ENCODE data around the gene SYTL4. TPM values are rescaled to one million over a fixed set of nuclear protein-coding genes. Genes with fewer than 3 reads are reported as not detected.

SYTL4 gene
- total RNA-seq, 1 donor from 2014 or later = 15.3 TPM

DNA sequence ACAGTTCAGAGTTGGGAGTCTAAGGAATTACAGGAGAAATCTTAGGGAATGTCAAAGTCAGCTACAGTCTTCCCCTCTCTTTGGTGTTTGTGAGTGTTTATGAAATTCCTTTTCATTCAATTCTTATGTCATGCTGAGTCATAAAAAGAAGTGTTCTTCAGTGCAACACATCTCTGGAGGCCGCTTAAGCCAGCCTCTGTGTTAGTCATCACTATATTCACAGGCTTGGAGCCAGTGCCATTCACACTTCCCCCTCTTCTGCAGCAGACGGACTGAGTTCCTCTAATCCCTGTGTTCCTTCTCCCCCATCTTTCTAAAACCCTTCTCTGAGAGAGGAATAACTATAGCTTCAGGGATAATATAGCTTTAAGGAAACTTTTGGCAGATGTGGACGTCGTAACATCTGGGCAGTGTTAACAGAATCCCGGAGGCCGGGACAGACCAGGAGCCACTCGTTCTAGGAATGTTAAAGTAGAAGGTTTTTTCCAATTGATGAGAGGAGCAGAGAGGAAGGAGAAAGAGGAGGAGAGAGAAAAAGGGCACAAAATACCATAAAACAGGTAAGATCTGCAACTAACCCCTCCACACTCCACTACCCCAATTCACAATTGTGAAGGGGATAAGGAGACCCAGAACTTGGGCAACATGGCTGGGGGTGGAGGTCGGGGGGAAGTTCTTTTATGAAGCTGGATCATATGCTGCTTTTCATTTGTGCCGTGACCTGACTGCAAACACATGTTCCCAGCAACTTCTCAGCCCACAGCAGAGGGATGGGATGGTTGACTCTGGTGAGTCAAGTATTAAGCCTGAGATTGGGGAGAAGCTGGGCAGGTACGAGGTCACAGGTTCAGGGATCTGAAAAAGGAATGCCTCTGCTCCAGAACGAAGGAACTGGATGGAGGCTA lies 87.7 kb downstream of the SYTL4 start, which contains the start of gene SRPX2:
TSS of gene SRPX2 (plus strand) at position 244 of the 905 bp plus-strand sequence. CDS start 2,124 bp downstream, outside the sequence.
- H3K36me3 ChIP-seq = no peaks in the 10 kb centered on the region
- H3K4me1 ChIP-seq = peaks cover 1% of the 10 kb centered on the region
- no peaks in the 10 kb centered on the region for H3K9me3 ChIP-seq
- intact Hi-C loops (cut with DNase I) = no loop called here
- H3K27ac ChIP-seq = peak within 1 kb of the TSS; percentile 58
- H3K4me3 ChIP-seq = peak within 1 kb of the TSS; percentile 37
- H3K27me3 ChIP-seq (ENCODE audit: low read depth) = no peaks in the 10 kb centered on the region
- TF ChIP-seq, protein P1, sequence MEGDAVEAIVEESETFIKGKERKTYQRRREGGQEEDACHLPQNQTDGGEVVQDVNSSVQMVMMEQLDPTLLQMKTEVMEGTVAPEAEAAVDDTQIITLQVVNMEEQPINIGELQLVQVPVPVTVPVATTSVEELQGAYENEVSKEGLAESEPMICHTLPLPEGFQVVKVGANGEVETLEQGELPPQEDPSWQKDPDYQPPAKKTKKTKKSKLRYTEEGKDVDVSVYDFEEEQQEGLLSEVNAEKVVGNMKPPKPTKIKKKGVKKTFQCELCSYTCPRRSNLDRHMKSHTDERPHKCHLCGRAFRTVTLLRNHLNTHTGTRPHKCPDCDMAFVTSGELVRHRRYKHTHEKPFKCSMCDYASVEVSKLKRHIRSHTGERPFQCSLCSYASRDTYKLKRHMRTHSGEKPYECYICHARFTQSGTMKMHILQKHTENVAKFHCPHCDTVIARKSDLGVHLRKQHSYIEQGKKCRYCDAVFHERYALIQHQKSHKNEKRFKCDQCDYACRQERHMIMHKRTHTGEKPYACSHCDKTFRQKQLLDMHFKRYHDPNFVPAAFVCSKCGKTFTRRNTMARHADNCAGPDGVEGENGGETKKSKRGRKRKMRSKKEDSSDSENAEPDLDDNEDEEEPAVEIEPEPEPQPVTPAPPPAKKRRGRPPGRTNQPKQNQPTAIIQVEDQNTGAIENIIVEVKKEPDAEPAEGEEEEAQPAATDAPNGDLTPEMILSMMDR (IDR thresholded peaks at IDR 0.05) = no peak
- DNase-seq (peak; percentile 41), ATAC-seq (peak; percentile 84 to 87)

DNA sequence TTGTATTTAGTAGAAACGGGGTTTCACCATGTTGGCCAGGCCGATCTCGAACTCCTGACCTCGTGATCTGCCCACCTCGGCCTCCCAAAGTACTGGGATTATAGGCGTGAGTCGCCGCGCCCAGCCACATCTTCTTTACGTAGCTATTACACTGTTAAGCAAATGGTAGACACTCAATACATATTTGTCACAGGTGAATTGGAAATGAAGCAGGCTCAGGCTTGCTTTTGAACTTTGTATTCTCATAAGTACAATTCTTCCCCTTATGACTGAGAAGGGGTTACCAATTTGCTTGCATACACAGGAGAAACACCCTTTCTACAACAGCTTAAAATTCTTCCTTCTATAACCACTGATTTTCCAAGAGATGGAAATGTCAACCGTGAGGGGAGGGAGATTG lies 88.7 kb downstream of the SYTL4 start:
- intact Hi-C loops (cut with DNase I) = no loop called here
- ATAC-seq (no peak), DNase-seq (no peak)
- H3K27ac ChIP-seq = no peak overlapping the region
- no peaks in the 10 kb centered on the region for H3K36me3 ChIP-seq
- no peak overlapping the region for H3K4me3 ChIP-seq
- H3K9me3 ChIP-seq = no peaks in the 10 kb centered on the region
- TF ChIP-seq, protein P1 (IDR thresholded peaks at IDR 0.05) = no peak
- H3K27me3 ChIP-seq (ENCODE audit: low read depth) = no peaks in the 10 kb centered on the region
- no peaks in the 10 kb centered on the region for H3K4me1 ChIP-seq

- H3K4me3 ChIP-seq = no peak overlapping the region
- ATAC-seq (no peak), DNase-seq (no peak)
- intact Hi-C loops (cut with DNase I) = no loop called here
- H3K27ac ChIP-seq = no peak overlapping the region
- no peaks in the 10 kb centered on the region for H3K36me3 ChIP-seq
- TF ChIP-seq, protein P1 (IDR thresholded peaks at IDR 0.05) = no peak
- H3K4me1 ChIP-seq = no peaks in the 10 kb centered on the region
- no peaks in the 10 kb centered on the region for H3K27me3 ChIP-seq (ENCODE audit: low read depth)
- no peaks in the 10 kb centered on the region for H3K9me3 ChIP-seq
Measured at GRCh38 chrX:100642290-100642689, 89.6 kb downstream of the SYTL4 start.

- intact Hi-C loops (cut with DNase I) = no loop called here
- TF ChIP-seq, protein P1 (IDR thresholded peaks at IDR 0.05) = peak; percentile 39
- Histone ChIP-seq H3K4me1 (no peaks in the 10 kb centered on the region), H3K9me3 (no peaks in the 10 kb centered on the region), H3K27ac (peak within 1 kb of the TSS; percentile 18), H3K4me3 (peak within 1 kb of the TSS; percentile 62), H3K36me3 (peaks cover 6% of the 10 kb centered on the region), H3K27me3 (ENCODE audit: low read depth) (no peaks in the 10 kb centered on the region)
- DNase-seq (peak; percentile 76), ATAC-seq (peak; percentile 96 to 98)
Measured at GRCh38 chrX:100636321-100636991, 95.5 kb downstream of the SYTL4 start, which contains the start of gene TSPAN6. Gene TSPAN6 (minus strand): TSS chrX:100636806. CDS start chrX:100636694, 112 bp downstream.

- ATAC-seq (peak; percentile 47 to 68), DNase-seq (no peak)
- TF ChIP-seq, protein P1 (IDR thresholded peaks at IDR 0.05) = no peak
- Histone ChIP-seq H3K27me3 (ENCODE audit: low read depth) (no peaks in the 10 kb centered on the region), H3K4me3 (peak overlapping the region; percentile 62), H3K36me3 (peaks cover 6% of the 10 kb centered on the region), H3K9me3 (no peaks in the 10 kb centered on the region), H3K27ac (peak overlapping the region; percentile 18), H3K4me1 (no peaks in the 10 kb centered on the region)
- intact Hi-C loops (cut with DNase I) = no loop called here
Measured at GRCh38 chrX:100635989-100636320, 96.0 kb downstream of the SYTL4 start.

All from lower lobe of right lung (tissue), 2 donors.